Measurements from ENCODE around the gene THUMPD1. TPM values are rescaled to one million over a fixed set of nuclear protein-coding genes. Genes with fewer than 3 reads are reported as not detected.

Gene THUMPD1
- total RNA-seq, 4 donors from 2014 or later = 59.6 to 120 (median 91.8) TPM

- H3K27me3 ChIP-seq = no peaks in the 10 kb centered on the region
- ATAC-seq = peak; percentile 10
- no peaks in the 10 kb centered on the region for H3K4me1 ChIP-seq
- peaks cover 0 to 11% of the 10 kb centered on the region in 2 donors for H3K36me3 ChIP-seq
- TF ChIP-seq POLR2A (IDR thresholded peaks at IDR 0.05) (no peak), CTCF (IDR thresholded peaks at IDR 0.05) (peak in 1 of 4 experiments; percentile 29)
- no peaks in the 10 kb centered on the region for H3K9me3 ChIP-seq
- no peak overlapping the region for H3K4me3 ChIP-seq
- no peak overlapping the region for H3K27ac ChIP-seq
- WGBS, 2 donors (ENCODE audit: low coverage in 1 of 2) = 53 to 67% methylated on average over 1 to 4 of the region's 7 CpGs
Measured at GRCh38 chr16:20774703-20775362, 33.2 kb upstream of the THUMPD1 start.

GRCh38 chr16:20773679-20774078, 32.1 kb upstream of the THUMPD1 start:
- 89 to 90% methylated on average over 3 of the region's 3 CpGs for WGBS, 2 donors (ENCODE audit: low coverage in 1 of 2)
- peaks cover 0 to 3% of the 10 kb centered on the region in 2 donors for H3K36me3 ChIP-seq
- H3K4me1 ChIP-seq = no peaks in the 10 kb centered on the region
- H3K4me3 ChIP-seq = no peak overlapping the region
- H3K27ac ChIP-seq = no peak overlapping the region
- H3K9me3 ChIP-seq = no peaks in the 10 kb centered on the region
- TF ChIP-seq POLR2A (IDR thresholded peaks at IDR 0.05) (no peak), EP300 (IDR thresholded peaks at IDR 0.05) (no peak), POLR2AphosphoS5 (IDR thresholded peaks at IDR 0.05) (no peak), CTCF (IDR thresholded peaks at IDR 0.05) (no peak)
- no peak for ATAC-seq
- no peaks in the 10 kb centered on the region for H3K27me3 ChIP-seq

GRCh38 chr16:20768818-20769217, 27.2 kb upstream of the THUMPD1 start:
- WGBS, 2 donors (ENCODE audit: low coverage in 1 of 2) = 91% methylated on average over 1 of the region's 1 CpG; no CpG with 5 or more reads in 1 of the 2 donors
- no peak overlapping the region for H3K4me3 ChIP-seq
- H3K9me3 ChIP-seq = no peaks in the 10 kb centered on the region
- no peak for TF ChIP-seq EP300 (IDR thresholded peaks at IDR 0.05)
- TF ChIP-seq POLR2A (IDR thresholded peaks at IDR 0.05) = no peak
- TF ChIP-seq CTCF (IDR thresholded peaks at IDR 0.05) = no peak
- TF ChIP-seq POLR2AphosphoS5 (IDR thresholded peaks at IDR 0.05) = no peak
- ATAC-seq = no peak
- no peak overlapping the region for H3K27ac ChIP-seq
- H3K27me3 ChIP-seq = no peaks in the 10 kb centered on the region
- peaks cover 0 to 5% (median 0%) of the 10 kb centered on the region in 3 donors for H3K4me1 ChIP-seq
- H3K36me3 ChIP-seq = no peaks in the 10 kb centered on the region

- Histone ChIP-seq H3K27me3 (no peaks in the 10 kb centered on the region), H3K36me3 (no peaks in the 10 kb centered on the region), H3K4me3 (no peak overlapping the region), H3K4me1 (peaks cover 0 to 9% (median 0%) of the 10 kb centered on the region in 3 donors), H3K9me3 (no peaks in the 10 kb centered on the region), H3K27ac (no peak overlapping the region)
- TF ChIP-seq EP300 (IDR thresholded peaks at IDR 0.05) (no peak), CTCF (IDR thresholded peaks at IDR 0.05) (no peak), POLR2A (IDR thresholded peaks at IDR 0.05) (no peak), POLR2AphosphoS5 (IDR thresholded peaks at IDR 0.05) (no peak)
- 100% methylated on average over 1 of the region's 1 CpG for WGBS, 2 donors (ENCODE audit: low coverage in 1 of 2)
- ATAC-seq = no peak
Measured at GRCh38 chr16:20768121-20768520, 26.5 kb upstream of the THUMPD1 start.

GRCh38 chr16:20767577-20767976, 26.0 kb upstream of the THUMPD1 start:
- Histone ChIP-seq H3K4me1 (peaks cover 0 to 12% (median 0%) of the 10 kb centered on the region in 3 donors), H3K9me3 (no peaks in the 10 kb centered on the region), H3K27ac (no peak overlapping the region), H3K27me3 (no peaks in the 10 kb centered on the region), H3K4me3 (no peak overlapping the region), H3K36me3 (no peaks in the 10 kb centered on the region)
- no peak for ATAC-seq
- TF ChIP-seq POLR2AphosphoS5 (IDR thresholded peaks at IDR 0.05) (no peak), POLR2A (IDR thresholded peaks at IDR 0.05) (no peak)
